ENCODE results near the gene FOXC1. TPM values are rescaled to one million over a fixed set of nuclear protein-coding genes. Genes with fewer than 3 reads are reported as not detected.

Gene FOXC1
- total RNA-seq, 1 donor from 2014 or later, result 2.9 TPM

GRCh38 chr6:1662534-1662933 is 52.8 kb downstream of the FOXC1 start:
- H3K4me2 ChIP-seq (ENCODE audit: low read length), result no peak overlapping the region
- peaks cover 20% of the 10 kb centered on the region for H3K27me3 Mint-ChIP-seq (ENCODE audit: low read depth, unreplicated experiment)

More at GRCh38 chr6:1662534-1662933, 52.8 kb downstream of the FOXC1 start:
- DNase-seq (ENCODE audit: low read depth), result no peak
- H3K79me2 ChIP-seq (ENCODE audit: insufficient read depth, low read length), result no peaks in the 10 kb centered on the region
- Mint-ChIP-seq H3K4me3 (ENCODE audit: unreplicated experiment) (no peak overlapping the region), H3K9me3 (ENCODE audit: unreplicated experiment) (peaks cover 3% of the 10 kb centered on the region), H3K4me1 (ENCODE audit: low read depth, unreplicated experiment) (no peaks in the 10 kb centered on the region), H3K36me3 (ENCODE audit: low read depth, unreplicated experiment) (peaks cover 3% of the 10 kb centered on the region), H3K27ac (ENCODE audit: unreplicated experiment) (no peak overlapping the region)
- H3K4me1 ChIP-seq (ENCODE audit: insufficient read depth, low read length), result no peaks in the 10 kb centered on the region
- H3K27me3 ChIP-seq (ENCODE audit: insufficient read depth, low read length), result no peaks in the 10 kb centered on the region
- no peak overlapping the region for H2AFZ ChIP-seq (ENCODE audit: low read depth, low read length)
- no peak overlapping the region for H3K4me3 ChIP-seq (ENCODE audit: insufficient read depth, low read depth, low read length)
- H3K36me3 ChIP-seq (ENCODE audit: insufficient read depth, low read length), result no peaks in the 10 kb centered on the region
- H3K27ac ChIP-seq (ENCODE audit: low read depth, low read length), result no peak overlapping the region
- H4K20me1 ChIP-seq (ENCODE audit: insufficient read depth, low read length), result no peaks in the 10 kb centered on the region
- H3K9ac ChIP-seq (ENCODE audit: low read length), result no peak overlapping the region
- TF ChIP-seq EZH2 (IDR thresholded peaks at IDR 0.05; ENCODE audit: insufficient read depth, low read length) (no peak), CTCF (IDR thresholded peaks at IDR 0.05; ENCODE audit: insufficient read depth, low read depth, low read length) (no peak)
- FAIRE-seq, result no peak
- no peaks in the 10 kb centered on the region for H3K9me3 ChIP-seq (ENCODE audit: insufficient read depth, low read depth, low read length)

Other genes with a start within 250 kb of the FOXC1 start
- gene FOXF2, start 220.3 kb upstream of the FOXC1 start, total RNA-seq, result 0.46 and 0.61 TPM in 2 replicates